Endothelial cell of umbilical vein (primary cell): ENCODE measurements around the gene TOMM5. TPM values are rescaled to one million over a fixed set of nuclear protein-coding genes. Genes with fewer than 3 reads are reported as not detected.

Experiments
- BruUV-seq: library from RNA; stranded (reverse); fragments of 400-500 nt; replicated peaks from 2 replicates; lab custom pipeline; 2021; lab: Mats Ljungman, UMichigan
- CTCF ChIA-PET: fragments of 300-600, 350-600 bp; sonication (Branson Sonifier 250); formaldehyde crosslinking; loops from one replicate; lab custom pipeline; 2021; ENCODE audit warnings: antibody characterized with exemption, inconsistent platforms; lab: Charles Lee
- POLR2A ChIA-PET: fragments of 300-600, 350-600 bp; sonication (Branson Sonifier 250); formaldehyde crosslinking; loops from one replicate; lab custom pipeline; 2021; ENCODE audit warnings: antibody characterized with exemption, inconsistent platforms; lab: Charles Lee
- DNase-seq: peaks from one replicate; pipeline ENCODE4 v3.0.0-alpha.2; 2011; ENCODE audit warnings: low read depth, low spot score
- FAIRE-seq: peaks from 2 replicates; lab custom pipeline; 2011; peaks lifted over from hg19 to GRCh38; lab: Jason Lieb, UNC
- H2AFZ ChIP-seq: 2 replicates; pipeline ENCODE4 v1.6.0; 2012; ENCODE audit warnings: low read depth, low read length, control low read depth, inconsistent platforms
- H3K27ac ChIP-seq: 2 replicates; pipeline ENCODE4 v1.5.1; 2011; ENCODE audit warnings: low read depth, mild to moderate bottlenecking, control low read depth, low read length, moderate library complexity; ENCODE audit not compliant: insufficient read depth
- H3K27me3 ChIP-seq, 2 experiments: 2 replicates each; pipeline versions ENCODE4 v1.6.0 to v1.6.1; 2011; ENCODE audit warnings: low read length in 2 of 2, mixed read lengths in 1 of 2; ENCODE audit not compliant: control insufficient read depth in 2 of 2, insufficient read depth in 2 of 2
- H3K36me3 ChIP-seq, 2 experiments: 2 replicates in 1 of 2; 3 replicates in 1 of 2; pipeline ENCODE4 v1.5.1; 2011; ENCODE audit warnings: low read length in 2 of 2, mild to moderate bottlenecking in 1 of 2, moderate library complexity in 1 of 2; ENCODE audit not compliant: control insufficient read depth in 2 of 2, insufficient read depth in 2 of 2; ENCODE audit errors: extremely low read depth in 1 of 2
- H3K4me1 ChIP-seq: 3 replicates; pipeline ENCODE4 v1.5.1; 2011; ENCODE audit warnings: mild to moderate bottlenecking, low read length; ENCODE audit not compliant: control insufficient read depth, insufficient read depth; ENCODE audit errors: extremely low read depth
- H3K4me2 ChIP-seq: 2 replicates; pipeline ENCODE4 v1.6.1; 2011; ENCODE audit warnings: low read length, control low read depth, mixed read lengths; ENCODE audit not compliant: insufficient read depth
- H3K4me3 ChIP-seq, 3 experiments: fragments of 200-600 bp in 1 of 3; sonication (generic), shearing (Covaris generic) in 1 of 3; replicated peaks in 1 of 3; 2 replicates each; pipeline ENCODE4 v1.5.1; 2011 to 2016; ENCODE audit warnings: control low read depth in 3 of 3, low read length in 3 of 3, mild to moderate bottlenecking in 2 of 3, inconsistent platforms in 1 of 3, low read depth in 1 of 3, moderate library complexity in 1 of 3; ENCODE audit not compliant: insufficient read depth in 1 of 3
- H3K79me2 ChIP-seq: 2 replicates; pipeline ENCODE4 v1.6.0; 2012; ENCODE audit warnings: low read length, inconsistent platforms; ENCODE audit not compliant: control insufficient read depth, insufficient read depth
- H3K9ac ChIP-seq: replicated peaks from 2 replicates; pipeline ENCODE3; 2011; ENCODE audit warnings: low read length, control low read depth; ENCODE audit not compliant: insufficient read depth; ENCODE audit errors: extremely low read depth
- H3K9me1 ChIP-seq: replicated peaks from 3 replicates; pipeline ENCODE4 v1.6.0; 2011; ENCODE audit warnings: mild to moderate bottlenecking, low read length; ENCODE audit not compliant: control insufficient read depth, insufficient read depth; ENCODE audit errors: extremely low read depth
- H3K9me3 ChIP-seq: replicated peaks from 2 replicates; pipeline ENCODE4 v1.5.1; 2012; ENCODE audit warnings: low read length, inconsistent platforms; ENCODE audit not compliant: control insufficient read depth, insufficient read depth
- H4K20me1 ChIP-seq: replicated peaks from 2 replicates; pipeline ENCODE3; 2011; ENCODE audit warnings: mild to moderate bottlenecking, low read length; ENCODE audit not compliant: control insufficient read depth, insufficient read depth; ENCODE audit errors: extremely low read depth
- EZH2 ChIP-seq: IDR thresholded peaks from 2 replicates; pipeline ENCODE4 v1.6.1; 2012; ENCODE audit warnings: borderline replicate concordance, low read depth, mild to moderate bottlenecking, moderate library complexity, low read length, inconsistent platforms; ENCODE audit not compliant: severe bottlenecking
- FOS ChIP-seq: IDR thresholded peaks from 2 replicates; pipeline ENCODE4 v1.6.1; 2011; ENCODE audit warnings: mild to moderate bottlenecking, low read length, moderate library complexity, borderline replicate concordance; ENCODE audit not compliant: insufficient read depth
- GATA2 ChIP-seq: IDR thresholded peaks from 2 replicates; pipeline ENCODE4 v1.7.0; 2011; ENCODE audit warnings: low read depth, mild to moderate bottlenecking, moderate library complexity, mixed read lengths, low read length; ENCODE audit not compliant: insufficient read length, insufficient read depth
- JUN ChIP-seq: IDR thresholded peaks from 2 replicates; pipeline ENCODE4 v1.6.1; 2011; ENCODE audit warnings: borderline replicate concordance, low read depth; ENCODE audit not compliant: insufficient read length, insufficient read depth
- MYC ChIP-seq: IDR thresholded peaks from one replicate; pipeline ENCODE4 v1.6.1; 2011; ENCODE audit warnings: mild to moderate bottlenecking, low read depth, low read length
- POLR2A ChIP-seq: IDR thresholded peaks from 2 replicates; pipeline ENCODE4 v1.6.1; 2012; ENCODE audit warnings: low read depth, mild to moderate bottlenecking, control low read depth, low read length
- POLR2AphosphoS5 ChIP-seq: IDR thresholded peaks from 2 replicates; pipeline ENCODE4 v1.6.1; 2012; ENCODE audit warnings: low read depth, mild to moderate bottlenecking, control low read depth, low read length, moderate library complexity; ENCODE audit not compliant: insufficient read depth
- dilution Hi-C: fragments of 300-500 bp; cut with MboI; formaldehyde crosslinking; loops from one replicate; pipeline ENCODE4 v1.15.0; 2019; ENCODE audit warnings: low sequenced_read_pairs; ENCODE audit not compliant: extremely low pct_ligation_motif_present
- intact Hi-C: fragments of 100-400 bp; cut with micrococcal nuclease; formaldehyde crosslinking; loops from one replicate; pipeline ENCODE4 v1.10.0; 2022
- polyA plus RNA-seq, 4 experiments: library from polyadenylated mRNA; depleted of rRNA in 3 of 4; stranded (reverse) in 3 of 4; unstranded in 1 of 4; fragments of >200 nt; gene quantifications; 2 replicates each; pipeline versions ENCODE4 v1.2.1 to v1.2.3, GENCODE V29; 2011 to 2012; ENCODE audit warnings: missing spikeins in 1 of 4
- total RNA-seq: library from RNA; stranded (reverse); gene quantifications from 2 replicates; pipeline ENCODE4 v1.2.3, GENCODE V29; 2021
- TF ChIP-seq, protein P1 (sequence below), 2 donors: IDR thresholded peaks; 1 replicate in 1 of 2; 2 replicates in 1 of 2; pipeline ENCODE4 v1.5.1; 2011; ENCODE audit warnings: low read length in 2 of 2, mild to moderate bottlenecking in 2 of 2, moderate library complexity in 2 of 2, control low read depth in 1 of 2, inconsistent platforms in 1 of 2, low read depth in 1 of 2; ENCODE audit not compliant: insufficient read depth in 1 of 2; ENCODE audit errors: extremely low read depth in 1 of 2
- TF ChIP-seq, protein P2 (sequence below): IDR thresholded peaks from 2 replicates; pipeline ENCODE4 v1.6.1; 2011; ENCODE audit not compliant: insufficient read depth, insufficient read length

TOMM5 gene
- total and polyA plus RNA-seq, 2 donors (not counting 3 experiments of a cell fraction or from before 2014, with no cell fraction given), result 122 to 147 TPM

GRCh38 chr9:37559855-37560592 is 32.4 kb downstream of the TOMM5 start:
- Histone ChIP-seq H3K4me2 (no peak overlapping the region), H2AFZ (no peak overlapping the region), H3K79me2 (no peaks in the 10 kb centered on the region), H3K4me3 (no peak overlapping the region), H3K4me1 (no peaks in the 10 kb centered on the region), H4K20me1 (no peaks in the 10 kb centered on the region), H3K9ac (no peak overlapping the region), H3K9me3 (no peaks in the 10 kb centered on the region), H3K27ac (no peak overlapping the region), H3K27me3 (no peaks in the 10 kb centered on the region), H3K9me1 (no peaks in the 10 kb centered on the region), H3K36me3 (no peaks in the 10 kb centered on the region)
- no TSS peak for BruUV-seq
- DNase-seq, result no peak
- ChIA-PET POLR2A (no interaction called here), CTCF (no interaction called here)
- dilution Hi-C loops, result no loop called here
- no peak for FAIRE-seq
- TF ChIP-seq MYC (no peak), JUN (no peak), GATA2 (no peak), FOS (no peak), EZH2 (no peak), POLR2A (no peak), POLR2AphosphoS5 (no peak)
- TF ChIP-seq, protein P1, sequence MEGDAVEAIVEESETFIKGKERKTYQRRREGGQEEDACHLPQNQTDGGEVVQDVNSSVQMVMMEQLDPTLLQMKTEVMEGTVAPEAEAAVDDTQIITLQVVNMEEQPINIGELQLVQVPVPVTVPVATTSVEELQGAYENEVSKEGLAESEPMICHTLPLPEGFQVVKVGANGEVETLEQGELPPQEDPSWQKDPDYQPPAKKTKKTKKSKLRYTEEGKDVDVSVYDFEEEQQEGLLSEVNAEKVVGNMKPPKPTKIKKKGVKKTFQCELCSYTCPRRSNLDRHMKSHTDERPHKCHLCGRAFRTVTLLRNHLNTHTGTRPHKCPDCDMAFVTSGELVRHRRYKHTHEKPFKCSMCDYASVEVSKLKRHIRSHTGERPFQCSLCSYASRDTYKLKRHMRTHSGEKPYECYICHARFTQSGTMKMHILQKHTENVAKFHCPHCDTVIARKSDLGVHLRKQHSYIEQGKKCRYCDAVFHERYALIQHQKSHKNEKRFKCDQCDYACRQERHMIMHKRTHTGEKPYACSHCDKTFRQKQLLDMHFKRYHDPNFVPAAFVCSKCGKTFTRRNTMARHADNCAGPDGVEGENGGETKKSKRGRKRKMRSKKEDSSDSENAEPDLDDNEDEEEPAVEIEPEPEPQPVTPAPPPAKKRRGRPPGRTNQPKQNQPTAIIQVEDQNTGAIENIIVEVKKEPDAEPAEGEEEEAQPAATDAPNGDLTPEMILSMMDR (IDR thresholded peaks at IDR 0.05; ENCODE audit: extremely low read depth in 1 of 2, insufficient read depth in 1 of 2, low read depth in 1 of 2, low read length in 2 of 2), result no peak
- TF ChIP-seq, protein P2, sequence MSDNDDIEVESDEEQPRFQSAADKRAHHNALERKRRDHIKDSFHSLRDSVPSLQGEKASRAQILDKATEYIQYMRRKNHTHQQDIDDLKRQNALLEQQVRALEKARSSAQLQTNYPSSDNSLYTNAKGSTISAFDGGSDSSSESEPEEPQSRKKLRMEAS, result no peak
- intact Hi-C loops, result no loop called here
